GM23338 (cell line): Measurements from ENCODE around the gene CHSY1. TPM values are rescaled to one million over a fixed set of nuclear protein-coding genes. Genes with fewer than 3 reads are reported as not detected.

Experiments
- ATAC-seq: fragments of 200-7000 bp; cut with Tn5 transposase; 3 replicates; pipeline ENCODE4 v1.9.1; 2020
- DNase-seq: peaks from one replicate; pipeline ENCODE4 v3.0.0-alpha.2; 2015; ENCODE audit warnings: low spot score
- H2AFZ ChIP-seq: fragments of 200-600 bp; sonication (generic); 2 replicates; pipeline ENCODE4 v1.8.0; 2016; ENCODE audit warnings: antibody characterized with exemption, mild to moderate bottlenecking, moderate library complexity
- H3F3A ChIP-seq: fragments of 200-600 bp; sonication (generic); replicated peaks from 2 replicates; pipeline ENCODE4 v1.8.0; 2017; ENCODE audit warnings: antibody characterized with exemption, mixed run types, low read depth
- H3K27ac ChIP-seq: fragments of 200-600 bp; sonication (generic); 2 replicates; pipeline ENCODE4 v1.6.1; 2016; ENCODE audit warnings: low read depth
- H3K27me3 ChIP-seq: fragments of 200-600 bp; sonication (generic); 2 replicates; pipeline ENCODE4 v1.8.0; 2016; ENCODE audit warnings: mild to moderate bottlenecking, mixed run types, moderate library complexity; ENCODE audit not compliant: insufficient read depth
- H3K36me3 ChIP-seq: fragments of 200-600 bp; sonication (generic); 2 replicates; pipeline ENCODE4 v1.8.0; 2016; ENCODE audit warnings: mild to moderate bottlenecking; ENCODE audit not compliant: insufficient read depth
- H3K4me1 ChIP-seq: fragments of 200-600 bp; sonication (generic); 2 replicates; pipeline ENCODE4 v1.8.0; 2016; ENCODE audit warnings: mild to moderate bottlenecking, moderate library complexity; ENCODE audit not compliant: insufficient read depth
- H3K4me2 ChIP-seq: fragments of 200-600 bp; sonication (generic); 2 replicates; pipeline ENCODE4 v1.7.1; 2017; ENCODE audit warnings: mixed run types
- H3K4me3 ChIP-seq: fragments of 200-600 bp; sonication (generic); 2 replicates; pipeline ENCODE4 v1.6.1; 2016; ENCODE audit warnings: mixed run types
- H3K79me2 ChIP-seq: fragments of 200-600 bp; sonication (generic); replicated peaks from 2 replicates; pipeline ENCODE4 v1.8.0; 2017; ENCODE audit warnings: mild to moderate bottlenecking; ENCODE audit not compliant: insufficient read depth
- H3K9me2 ChIP-seq: fragments of 200-600 bp; sonication (generic); 2 replicates; pipeline ENCODE4 v1.8.0; 2017; ENCODE audit not compliant: insufficient read depth
- H4K20me1 ChIP-seq: fragments of 200-600 bp; sonication (generic); replicated peaks from 2 replicates; pipeline ENCODE4 v1.8.0; 2017; ENCODE audit warnings: mild to moderate bottlenecking; ENCODE audit not compliant: insufficient read depth
- H3K27ac Mint-ChIP-seq: 2 replicates; pipeline ENCODE4 v1.8.0; 2020; ENCODE audit warnings: inconsistent platforms, mild to moderate bottlenecking, moderate library complexity, mixed read lengths
- H3K27me3 Mint-ChIP-seq: 3 replicates; pipeline ENCODE4 v1.8.0; 2022; ENCODE audit warnings: low read depth, mild to moderate bottlenecking, moderate library complexity, mixed read lengths, inconsistent platforms; ENCODE audit not compliant: insufficient read depth, poor library complexity
- H3K36me3 Mint-ChIP-seq: 3 replicates; pipeline ENCODE4 v1.8.0; 2021; ENCODE audit warnings: low read depth, mild to moderate bottlenecking, inconsistent platforms, moderate library complexity, mixed read lengths
- H3K4me1 Mint-ChIP-seq: 3 replicates; pipeline ENCODE4 v1.8.0; 2020; ENCODE audit warnings: mild to moderate bottlenecking, inconsistent platforms, mixed read lengths
- H3K4me3 Mint-ChIP-seq: 3 replicates; pipeline ENCODE4 v1.8.0; 2021; ENCODE audit warnings: moderate library complexity, mild to moderate bottlenecking, inconsistent platforms, mixed read lengths
- H3K9me3 Mint-ChIP-seq: 3 replicates; pipeline ENCODE4 v1.8.0; 2020; ENCODE audit warnings: moderate library complexity, mild to moderate bottlenecking, inconsistent platforms, mixed read lengths
- CREB1 ChIP-seq: fragments of 250-450 bp; sonication (Bioruptor Pico); IDR thresholded peaks from 2 replicates; pipeline ENCODE4 v1.5.0; 2020; ENCODE audit warnings: low read depth, mild to moderate bottlenecking, moderate library complexity
- ZNF114 ChIP-seq: fragments of 250-450 bp; sonication (Bioruptor Pico); IDR thresholded peaks from 2 replicates; pipeline ENCODE4 v1.5.0; 2020; ENCODE audit warnings: mild to moderate bottlenecking, moderate library complexity
- ZNF331 ChIP-seq: fragments of 250-450 bp; sonication (Bioruptor Pico); IDR thresholded peaks from 2 replicates; pipeline ENCODE4 v1.5.0; 2020; ENCODE audit warnings: low read depth, mild to moderate bottlenecking, moderate library complexity
- polyA plus RNA-seq: library from polyadenylated mRNA; unstranded; fragments of >200 nt; fragmentation: Nextera tagmentation; extraction: Ambion mirVana; gene quantifications from 2 replicates; pipeline ENCODE4 v1.2.1, GENCODE V29; 2016
- total RNA-seq: library from RNA; depleted of rRNA; stranded (reverse); fragments of >200 nt; shearing (Covaris generic); gene quantifications from 2 replicates; pipeline ENCODE4 v1.2.3, GENCODE V29; 2014
- TF ChIP-seq, protein P1 (sequence below), 2 experiments: fragments of 200-600 bp in 1 of 2; sonication (generic) in 1 of 2; conservative IDR thresholded peaks; 2 replicates each; pipeline versions ENCODE4 v1.5.1 to v1.6.1; 2016 to 2017; ENCODE audit warnings: antibody characterized with exemption in 2 of 2, low read depth in 2 of 2, mild to moderate bottlenecking in 2 of 2, moderate library complexity in 1 of 2
- TF ChIP-seq, protein P2 (sequence below): fragments of 250-450 bp; sonication (Bioruptor Pico); IDR thresholded peaks from 2 replicates; pipeline ENCODE4 v1.5.0; 2020; ENCODE audit warnings: mild to moderate bottlenecking, moderate library complexity

The CHSY1 gene
- total and polyA plus RNA-seq, 2 experiments from 2014 or later = 9.8 to 47.7 TPM

DNA sequence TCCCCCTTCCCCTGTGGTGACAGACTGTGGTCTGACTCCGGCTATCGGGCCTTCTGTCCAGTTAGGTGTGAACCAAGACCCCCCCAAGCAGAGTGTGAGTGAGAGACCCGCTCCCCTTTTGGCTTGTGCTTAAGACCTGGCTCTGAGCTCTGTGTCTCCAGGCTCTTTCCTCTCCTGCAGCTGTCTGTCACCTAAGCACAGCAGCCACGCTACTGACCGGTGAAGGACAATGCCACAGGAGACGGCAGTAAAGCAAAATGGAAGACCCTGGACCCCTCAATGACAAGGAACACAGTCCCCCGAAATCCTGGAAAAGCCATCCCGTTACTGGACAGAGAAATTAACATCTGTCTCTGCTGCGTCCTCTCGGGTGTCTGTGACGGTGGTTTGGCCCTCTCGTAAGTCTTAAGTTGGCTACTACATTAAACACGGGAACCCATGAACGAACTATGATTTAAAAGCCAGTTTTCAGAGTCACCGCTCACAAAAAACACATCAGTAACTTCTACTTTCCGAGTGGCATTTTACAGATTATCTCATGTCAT, 53.7 kb downstream of the CHSY1 start:
- H3K27ac Mint-ChIP-seq = peak overlapping the region; percentile 58; the same call in 1 of the 2 replicates

DNA sequence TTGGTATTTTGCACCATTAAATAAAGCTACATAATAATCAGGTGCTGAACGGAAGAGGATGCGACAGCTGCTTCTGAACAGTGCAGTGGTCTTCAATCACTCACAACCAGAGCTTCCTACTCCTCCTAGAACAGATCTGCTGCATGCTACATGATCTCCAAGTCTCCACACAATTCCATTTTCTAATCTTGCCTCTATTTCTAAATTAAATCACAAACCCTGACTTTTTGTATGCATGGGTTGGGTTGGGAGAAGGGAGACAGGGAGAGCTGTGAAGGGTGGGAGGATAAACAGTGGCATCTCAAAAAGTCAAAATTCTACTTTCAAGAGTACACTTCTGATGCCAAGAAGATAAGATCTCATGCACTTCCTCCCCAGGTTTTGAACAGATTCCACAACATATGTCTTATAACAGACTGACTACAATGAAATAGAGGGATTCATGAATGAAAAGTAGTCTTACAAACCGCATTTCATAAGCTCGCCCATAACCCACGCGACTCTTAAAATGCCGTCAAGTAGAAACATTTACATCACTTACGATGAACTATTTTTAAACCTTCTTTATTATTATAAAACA, 57.2 kb downstream of the CHSY1 start:
- Mint-ChIP-seq H3K36me3 (no peaks in the 10 kb centered on the region), H3K9me3 (no peaks in the 10 kb centered on the region), H3K4me3 (no peak overlapping the region), H3K4me1 (peaks cover 62% of the 10 kb centered on the region), H3K27ac (no peak overlapping the region), H3K27me3 (peaks cover 7% of the 10 kb centered on the region)
- Histone ChIP-seq H3K4me3 (no peak overlapping the region), H3K36me3 (no peaks in the 10 kb centered on the region), H3K79me2 (peaks cover 100% of the 10 kb centered on the region), H3K9me2 (no peaks in the 10 kb centered on the region), H3K4me1 (peaks cover 52% of the 10 kb centered on the region), H2AFZ (no peak overlapping the region), H4K20me1 (peaks cover 50% of the 10 kb centered on the region), H3F3A (no peaks in the 10 kb centered on the region; the same call in 1 of the 2 replicates), H3K4me2 (no peak overlapping the region), H3K27ac (no peak overlapping the region), H3K27me3 (no peaks in the 10 kb centered on the region)
- TF ChIP-seq ZNF114 (CRISPR knock-in tag) = no peak
- no peak for DNase-seq
- no peak for ATAC-seq

More for the DNA sequence above, 53.7 kb downstream of the CHSY1 start:
- peaks cover 43% of the 10 kb centered on the region for H3K4me1 ChIP-seq
- Mint-ChIP-seq H3K9me3 (no peaks in the 10 kb centered on the region), H3K27me3 (peaks cover 14% of the 10 kb centered on the region), H3K4me1 (peaks cover 66% of the 10 kb centered on the region), H3K36me3 (no peaks in the 10 kb centered on the region), H3K4me3 (no peak overlapping the region)
- H3K4me2 ChIP-seq = peak overlapping the region; percentile 38
- DNase-seq = no peak
- TF ChIP-seq, protein P1, sequence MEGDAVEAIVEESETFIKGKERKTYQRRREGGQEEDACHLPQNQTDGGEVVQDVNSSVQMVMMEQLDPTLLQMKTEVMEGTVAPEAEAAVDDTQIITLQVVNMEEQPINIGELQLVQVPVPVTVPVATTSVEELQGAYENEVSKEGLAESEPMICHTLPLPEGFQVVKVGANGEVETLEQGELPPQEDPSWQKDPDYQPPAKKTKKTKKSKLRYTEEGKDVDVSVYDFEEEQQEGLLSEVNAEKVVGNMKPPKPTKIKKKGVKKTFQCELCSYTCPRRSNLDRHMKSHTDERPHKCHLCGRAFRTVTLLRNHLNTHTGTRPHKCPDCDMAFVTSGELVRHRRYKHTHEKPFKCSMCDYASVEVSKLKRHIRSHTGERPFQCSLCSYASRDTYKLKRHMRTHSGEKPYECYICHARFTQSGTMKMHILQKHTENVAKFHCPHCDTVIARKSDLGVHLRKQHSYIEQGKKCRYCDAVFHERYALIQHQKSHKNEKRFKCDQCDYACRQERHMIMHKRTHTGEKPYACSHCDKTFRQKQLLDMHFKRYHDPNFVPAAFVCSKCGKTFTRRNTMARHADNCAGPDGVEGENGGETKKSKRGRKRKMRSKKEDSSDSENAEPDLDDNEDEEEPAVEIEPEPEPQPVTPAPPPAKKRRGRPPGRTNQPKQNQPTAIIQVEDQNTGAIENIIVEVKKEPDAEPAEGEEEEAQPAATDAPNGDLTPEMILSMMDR (conservative IDR thresholded peaks at IDR 0.05; ENCODE audit: low read depth in 2 of 2) = no peak
- H3K4me3 ChIP-seq = no peak overlapping the region
- H4K20me1 ChIP-seq = peaks cover 36% of the 10 kb centered on the region
- H3K27ac ChIP-seq = peak overlapping the region; percentile 76; the same call in 1 of the 2 replicates
- no peaks in the 10 kb centered on the region for H3F3A ChIP-seq
- no peaks in the 10 kb centered on the region for H3K9me2 ChIP-seq
- ATAC-seq = no peak
- H3K27me3 ChIP-seq = no peaks in the 10 kb centered on the region
- H3K79me2 ChIP-seq = peaks cover 85% of the 10 kb centered on the region
- no peak overlapping the region for H2AFZ ChIP-seq
- no peaks in the 10 kb centered on the region for H3K36me3 ChIP-seq

DNA sequence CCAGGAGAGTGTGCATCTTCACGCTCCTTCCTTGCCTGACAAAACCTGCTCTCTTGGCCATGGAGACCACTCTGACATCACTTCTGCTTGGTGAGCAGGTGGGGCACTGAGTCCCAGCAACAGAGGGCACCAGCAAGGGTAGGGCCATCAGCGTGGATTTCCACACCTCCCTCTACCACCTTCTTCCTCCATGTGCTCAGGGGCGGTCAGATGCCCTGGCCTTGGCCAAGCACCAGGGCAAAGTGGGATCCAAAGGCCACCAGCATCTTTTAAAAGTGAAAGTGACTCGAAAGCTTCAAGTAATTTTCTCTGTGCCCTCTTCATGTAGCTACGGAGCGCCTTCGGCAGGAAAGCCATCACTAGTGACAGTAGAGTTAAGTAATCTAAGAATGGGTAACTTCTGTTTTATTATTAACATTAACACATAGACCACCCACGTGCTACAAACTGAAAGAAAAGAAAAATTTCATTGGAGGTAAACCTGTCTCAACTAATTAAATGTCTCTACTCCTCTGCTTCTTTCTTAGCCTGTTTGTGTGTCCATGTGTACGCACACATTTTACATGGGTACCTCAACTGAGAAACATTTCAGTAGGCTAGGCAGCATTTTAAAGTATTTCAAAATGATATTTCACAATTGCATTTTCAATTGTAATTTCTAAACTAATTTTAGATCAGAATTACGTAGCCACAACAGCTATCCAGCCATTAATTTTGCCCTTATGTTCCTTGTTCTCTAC, 57.9 kb downstream of the CHSY1 start:
- peaks cover 100% of the 10 kb centered on the region for H3K79me2 ChIP-seq
- no peak overlapping the region for H3K27ac ChIP-seq
- Mint-ChIP-seq H3K27ac (no peak overlapping the region), H3K9me3 (no peaks in the 10 kb centered on the region), H3K27me3 (peaks cover 7% of the 10 kb centered on the region), H3K4me1 (peaks cover 63% of the 10 kb centered on the region), H3K4me3 (no peak overlapping the region), H3K36me3 (no peaks in the 10 kb centered on the region)
- peaks cover 49% of the 10 kb centered on the region for H4K20me1 ChIP-seq
- no peaks in the 10 kb centered on the region; the same call in 1 of the 2 replicates for H3F3A ChIP-seq
- H3K36me3 ChIP-seq = no peaks in the 10 kb centered on the region
- no peak overlapping the region for H3K4me3 ChIP-seq
- DNase-seq (no peak), ATAC-seq (no peak)
- no peaks in the 10 kb centered on the region for H3K27me3 ChIP-seq
- H3K4me1 ChIP-seq = peaks cover 45% of the 10 kb centered on the region
- no peak overlapping the region for H3K4me2 ChIP-seq
- no peak overlapping the region for H2AFZ ChIP-seq
- no peaks in the 10 kb centered on the region for H3K9me2 ChIP-seq
- TF ChIP-seq, protein P2, sequence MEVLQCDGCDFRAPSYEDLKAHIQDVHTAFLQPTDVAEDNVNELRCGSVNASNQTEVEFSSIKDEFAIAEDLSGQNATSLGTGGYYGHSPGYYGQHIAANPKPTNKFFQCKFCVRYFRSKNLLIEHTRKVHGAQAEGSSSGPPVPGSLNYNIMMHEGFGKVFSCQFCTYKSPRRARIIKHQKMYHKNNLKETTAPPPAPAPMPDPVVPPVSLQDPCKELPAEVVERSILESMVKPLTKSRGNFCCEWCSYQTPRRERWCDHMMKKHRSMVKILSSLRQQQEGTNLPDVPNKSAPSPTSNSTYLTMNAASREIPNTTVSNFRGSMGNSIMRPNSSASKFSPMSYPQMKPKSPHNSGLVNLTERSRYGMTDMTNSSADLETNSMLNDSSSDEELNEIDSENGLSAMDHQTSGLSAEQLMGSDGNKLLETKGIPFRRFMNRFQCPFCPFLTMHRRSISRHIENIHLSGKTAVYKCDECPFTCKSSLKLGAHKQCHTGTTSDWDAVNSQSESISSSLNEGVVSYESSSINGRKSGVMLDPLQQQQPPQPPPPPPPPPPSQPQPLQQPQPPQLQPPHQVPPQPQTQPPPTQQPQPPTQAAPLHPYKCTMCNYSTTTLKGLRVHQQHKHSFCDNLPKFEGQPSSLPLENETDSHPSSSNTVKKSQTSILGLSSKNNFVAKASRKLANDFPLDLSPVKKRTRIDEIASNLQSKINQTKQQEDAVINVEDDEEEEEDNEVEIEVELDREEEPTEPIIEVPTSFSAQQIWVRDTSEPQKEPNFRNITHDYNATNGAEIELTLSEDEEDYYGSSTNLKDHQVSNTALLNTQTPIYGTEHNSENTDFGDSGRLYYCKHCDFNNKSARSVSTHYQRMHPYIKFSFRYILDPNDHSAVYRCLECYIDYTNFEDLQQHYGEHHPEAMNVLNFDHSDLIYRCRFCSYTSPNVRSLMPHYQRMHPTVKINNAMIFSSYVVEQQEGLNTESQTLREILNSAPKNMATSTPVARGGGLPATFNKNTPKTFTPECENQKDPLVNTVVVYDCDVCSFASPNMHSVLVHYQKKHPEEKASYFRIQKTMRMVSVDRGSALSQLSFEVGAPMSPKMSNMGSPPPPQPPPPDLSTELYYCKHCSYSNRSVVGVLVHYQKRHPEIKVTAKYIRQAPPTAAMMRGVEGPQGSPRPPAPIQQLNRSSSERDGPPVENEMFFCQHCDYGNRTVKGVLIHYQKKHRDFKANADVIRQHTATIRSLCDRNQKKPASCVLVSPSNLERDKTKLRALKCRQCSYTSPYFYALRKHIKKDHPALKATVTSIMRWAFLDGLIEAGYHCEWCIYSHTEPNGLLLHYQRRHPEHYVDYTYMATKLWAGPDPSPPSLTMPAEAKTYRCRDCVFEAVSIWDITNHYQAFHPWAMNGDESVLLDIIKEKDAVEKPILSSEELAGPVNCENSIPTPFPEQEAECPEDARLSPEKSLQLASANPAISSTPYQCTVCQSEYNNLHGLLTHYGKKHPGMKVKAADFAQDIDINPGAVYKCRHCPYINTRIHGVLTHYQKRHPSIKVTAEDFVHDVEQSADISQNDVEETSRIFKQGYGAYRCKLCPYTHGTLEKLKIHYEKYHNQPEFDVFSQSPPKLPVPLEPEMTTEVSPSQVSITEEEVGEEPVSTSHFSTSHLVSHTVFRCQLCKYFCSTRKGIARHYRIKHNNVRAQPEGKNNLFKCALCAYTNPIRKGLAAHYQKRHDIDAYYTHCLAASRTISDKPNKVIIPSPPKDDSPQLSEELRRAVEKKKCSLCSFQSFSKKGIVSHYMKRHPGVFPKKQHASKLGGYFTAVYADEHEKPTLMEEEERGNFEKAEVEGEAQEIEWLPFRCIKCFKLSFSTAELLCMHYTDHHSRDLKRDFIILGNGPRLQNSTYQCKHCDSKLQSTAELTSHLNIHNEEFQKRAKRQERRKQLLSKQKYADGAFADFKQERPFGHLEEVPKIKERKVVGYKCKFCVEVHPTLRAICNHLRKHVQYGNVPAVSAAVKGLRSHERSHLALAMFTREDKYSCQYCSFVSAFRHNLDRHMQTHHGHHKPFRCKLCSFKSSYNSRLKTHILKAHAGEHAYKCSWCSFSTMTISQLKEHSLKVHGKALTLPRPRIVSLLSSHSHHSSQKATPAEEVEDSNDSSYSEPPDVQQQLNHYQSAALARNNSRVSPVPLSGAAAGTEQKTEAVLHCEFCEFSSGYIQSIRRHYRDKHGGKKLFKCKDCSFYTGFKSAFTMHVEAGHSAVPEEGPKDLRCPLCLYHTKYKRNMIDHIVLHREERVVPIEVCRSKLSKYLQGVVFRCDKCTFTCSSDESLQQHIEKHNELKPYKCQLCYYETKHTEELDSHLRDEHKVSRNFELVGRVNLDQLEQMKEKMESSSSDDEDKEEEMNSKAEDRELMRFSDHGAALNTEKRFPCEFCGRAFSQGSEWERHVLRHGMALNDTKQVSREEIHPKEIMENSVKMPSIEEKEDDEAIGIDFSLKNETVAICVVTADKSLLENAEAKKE (CRISPR knock-in tag) = no peak
- TF ChIP-seq CREB1 (CRISPR knock-in tag) (no peak), ZNF331 (CRISPR knock-in tag) (no peak)
